ENCODE results near the gene FGD5.
A peak's percentile ranks its signal among the peaks of the same experiment; 100 is the strongest.
"Not testable (repeated sequence)": the region's sequence is repeated elsewhere in the genome, so short reads cannot be mapped to it uniquely, and the experiment has no call there.

Gene FGD5

DNA sequence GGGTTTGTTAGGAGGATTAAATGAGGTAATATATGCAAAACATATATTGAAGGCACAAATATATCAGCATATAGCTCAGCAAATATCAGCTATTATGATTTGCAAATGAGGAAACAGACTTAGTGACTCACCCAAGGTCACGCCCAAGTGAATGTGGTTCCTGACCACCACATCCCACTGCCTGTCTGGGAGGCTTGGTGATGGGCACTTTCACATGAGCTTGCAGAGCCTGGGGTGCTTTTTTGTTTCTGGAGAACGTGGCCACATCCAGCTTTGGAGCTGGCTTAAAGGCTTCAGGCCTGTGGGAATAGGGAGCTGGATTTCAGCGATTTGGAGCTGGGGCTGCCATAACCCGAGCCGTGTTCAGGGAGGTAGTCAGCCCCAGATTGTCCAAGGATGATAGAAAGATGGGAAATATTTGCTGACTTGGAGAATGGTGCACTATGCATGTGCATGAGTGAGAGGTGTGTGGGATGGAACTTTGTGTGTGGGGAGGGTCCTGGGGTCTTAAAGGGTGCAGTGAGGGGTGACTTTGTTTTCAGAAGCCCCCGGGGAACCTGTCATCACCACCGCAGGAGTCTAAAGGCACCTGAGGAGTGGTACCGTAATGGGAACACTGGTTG lies 12.0 kb upstream of the FGD5 start:
- WGBS (ENCODE audit: insufficient coverage, insufficient read length), result no CpG with 5 or more reads among the region's 8 CpGs
- H3K36me3 ChIP-seq (ENCODE audit: control insufficient read depth, insufficient read depth, low read length), result no peaks in the 10 kb centered on the region
- no peaks in the 10 kb centered on the region; the same call in 1 of the 2 replicates for H3K4me1 ChIP-seq (ENCODE audit: control insufficient read depth, insufficient read depth, low read length)
- H3K9me3 ChIP-seq (ENCODE audit: control insufficient read depth, insufficient read depth, low read length), result no peaks in the 10 kb centered on the region
- no peak overlapping the region for H3K4me3 ChIP-seq (ENCODE audit: low read length)
- no peak for DNase-seq (ENCODE audit: low read depth, low spot score)
- H3K27ac ChIP-seq (ENCODE audit: low read length), result no peak overlapping the region
- peaks cover 14% of the 10 kb centered on the region; the same call in 1 of the 2 replicates for H3K27me3 ChIP-seq (ENCODE audit: control insufficient read depth, insufficient read depth, low read length)

DNA sequence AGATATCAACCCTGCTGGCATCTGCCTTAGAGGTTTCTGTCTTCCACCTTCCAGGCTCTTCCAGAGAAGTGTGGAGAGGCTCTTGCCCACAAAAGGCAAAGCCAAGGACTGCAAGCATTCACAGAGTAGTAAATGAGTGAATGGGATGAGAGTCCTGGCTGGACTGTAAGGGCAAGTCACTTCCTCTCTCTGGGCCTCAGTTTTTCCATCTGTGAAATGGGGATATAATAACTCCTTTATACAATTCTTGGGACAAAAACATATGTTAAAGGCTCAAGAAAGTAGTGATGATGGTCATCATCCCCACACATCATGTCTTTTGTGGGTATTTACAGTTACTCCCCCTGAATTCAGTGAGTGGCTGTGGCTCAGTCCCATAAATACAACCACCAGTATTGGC lies 10.7 kb upstream of the FGD5 start:
- H3K9me3 ChIP-seq (ENCODE audit: control insufficient read depth, insufficient read depth, low read length), result no peaks in the 10 kb centered on the region
- H3K4me1 ChIP-seq (ENCODE audit: control insufficient read depth, insufficient read depth, low read length), result no peaks in the 10 kb centered on the region; the same call in 1 of the 2 replicates
- no peak overlapping the region for H3K27ac ChIP-seq (ENCODE audit: low read length)
- DNase-seq (ENCODE audit: low read depth, low spot score), result no peak
- peaks cover 14% of the 10 kb centered on the region; the same call in 1 of the 2 replicates for H3K27me3 ChIP-seq (ENCODE audit: control insufficient read depth, insufficient read depth, low read length)
- no peak overlapping the region for H3K4me3 ChIP-seq (ENCODE audit: low read length)
- H3K36me3 ChIP-seq (ENCODE audit: control insufficient read depth, insufficient read depth, low read length), result no peaks in the 10 kb centered on the region

DNA sequence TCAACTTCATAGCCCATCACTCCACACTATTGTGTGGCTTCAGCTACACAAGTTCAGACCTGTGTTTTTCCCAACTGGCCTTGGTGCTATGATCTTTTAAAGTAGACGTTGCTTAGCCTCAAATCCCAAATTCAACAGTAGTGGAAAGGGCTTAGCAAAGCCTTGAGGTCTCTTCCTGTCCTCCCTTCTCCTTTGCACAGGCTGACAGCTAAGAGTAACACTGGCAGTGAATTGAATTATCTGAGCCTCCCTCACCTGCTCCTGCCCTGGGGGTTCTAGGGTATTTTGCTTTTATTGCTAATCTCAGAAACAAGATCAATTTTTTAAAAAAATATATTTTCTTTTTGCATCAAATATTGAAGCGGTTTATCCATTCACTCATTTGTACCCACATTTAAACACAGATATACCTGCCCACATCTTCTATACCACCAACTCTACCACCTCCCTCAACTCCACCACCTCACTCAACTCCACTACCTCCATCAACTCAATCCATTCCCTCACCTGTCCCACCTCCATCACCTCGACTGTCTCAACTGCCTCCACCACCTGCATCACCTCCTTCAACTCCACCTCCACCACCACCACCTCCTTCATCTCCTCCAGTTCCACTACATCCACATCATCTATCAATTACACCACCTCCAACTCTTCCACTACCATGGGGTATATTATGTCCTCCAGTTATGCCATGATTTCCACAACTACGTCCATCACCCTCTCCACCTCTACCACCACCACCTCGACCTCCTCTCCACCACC lies 10.1 kb upstream of the FGD5 start:
- Histone ChIP-seq H3K4me3 (ENCODE audit: low read length) (no peak overlapping the region), H3K4me1 (ENCODE audit: control insufficient read depth, insufficient read depth, low read length) (no peaks in the 10 kb centered on the region; the same call in 1 of the 2 replicates), H3K9me3 (ENCODE audit: control insufficient read depth, insufficient read depth, low read length) (no peaks in the 10 kb centered on the region), H3K36me3 (ENCODE audit: control insufficient read depth, insufficient read depth, low read length) (no peaks in the 10 kb centered on the region), H3K27me3 (ENCODE audit: control insufficient read depth, insufficient read depth, low read length) (peaks cover 14% of the 10 kb centered on the region; the same call in 1 of the 2 replicates), H3K27ac (ENCODE audit: low read length) (no peak overlapping the region)
- 100% methylated on average over 1 of the region's 5 CpGs for WGBS (ENCODE audit: insufficient coverage, insufficient read length)
- DNase-seq (ENCODE audit: low read depth, low spot score), result no peak

DNA sequence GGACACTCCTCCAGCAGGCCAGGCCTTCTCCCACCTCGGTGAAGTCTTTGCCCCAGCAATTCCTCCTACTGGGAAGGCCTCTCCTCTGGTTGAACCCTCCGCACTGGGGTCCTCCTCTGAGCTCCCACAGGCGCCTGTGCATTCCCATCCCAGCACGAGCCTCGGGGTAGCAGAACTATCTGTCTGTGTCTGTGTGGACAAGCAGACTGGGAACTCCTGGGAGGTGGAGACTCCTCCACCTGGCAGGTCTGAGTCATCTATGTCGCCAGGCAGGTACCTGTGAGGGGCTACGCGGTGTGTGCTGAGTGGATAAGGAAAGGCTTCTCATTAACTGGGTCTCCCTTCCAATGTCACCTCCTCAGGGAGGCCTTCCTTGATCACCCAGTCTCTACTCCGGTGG lies 9.2 kb upstream of the FGD5 start:
- H3K9me3 ChIP-seq (ENCODE audit: control insufficient read depth, insufficient read depth, low read length); H3K36me3 ChIP-seq (ENCODE audit: control insufficient read depth, insufficient read depth, low read length); H3K4me1 ChIP-seq (ENCODE audit: control insufficient read depth, insufficient read depth, low read length); DNase-seq (ENCODE audit: low read depth, low spot score); H3K27ac ChIP-seq (ENCODE audit: low read length): not testable (repeated sequence)
- Histone ChIP-seq H3K27me3 (ENCODE audit: control insufficient read depth, insufficient read depth, low read length) (peaks cover 14% of the 10 kb centered on the region; the same call in 1 of the 2 replicates), H3K4me3 (ENCODE audit: low read length) (peak overlapping the region; percentile 59; the same call in 1 of the 2 replicates)
- WGBS (ENCODE audit: insufficient coverage, insufficient read length), result no CpG with 5 or more reads among the region's 9 CpGs

DNA sequence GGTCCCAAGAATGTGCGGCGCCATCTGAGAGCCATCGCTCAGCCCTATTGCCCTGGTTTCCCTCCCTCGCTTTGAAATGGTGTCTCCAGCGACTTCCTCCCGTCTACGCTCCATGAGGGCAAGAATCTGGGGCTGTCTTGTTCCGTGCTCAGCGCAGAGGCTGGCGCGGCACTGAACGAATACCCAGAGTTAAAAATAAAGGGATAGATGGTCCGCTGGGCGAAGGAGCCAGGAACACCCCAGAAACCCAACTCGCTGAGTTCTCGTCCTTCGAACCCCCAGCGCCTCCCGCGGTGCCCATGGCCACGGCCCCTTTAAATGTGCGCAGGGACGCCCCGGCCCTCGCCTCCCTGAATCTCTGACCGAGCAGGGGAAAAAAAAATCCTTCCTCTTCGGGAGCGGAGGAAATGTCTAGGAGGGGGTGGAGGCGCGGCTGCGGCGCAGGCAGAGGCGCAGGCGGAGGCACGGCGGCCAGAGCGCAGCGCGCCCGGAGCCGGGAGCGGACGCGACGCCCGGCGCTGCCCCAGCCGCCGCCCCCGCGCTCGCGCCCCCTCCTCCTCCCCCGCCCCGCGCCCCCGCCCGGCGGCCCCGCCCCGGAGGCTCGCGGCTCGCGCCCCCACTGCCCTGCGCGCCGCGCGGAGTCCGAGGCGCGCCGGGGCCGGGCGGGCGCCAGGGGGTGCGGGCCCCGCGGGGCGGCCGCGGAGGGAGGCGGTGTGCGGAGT lies 8.5 kb upstream of the FGD5 start:
- no CpG with 5 or more reads among the region's 85 CpGs for WGBS (ENCODE audit: insufficient coverage, insufficient read length)
- H3K9me3 ChIP-seq (ENCODE audit: control insufficient read depth, insufficient read depth, low read length), result no peaks in the 10 kb centered on the region
- no peak for DNase-seq (ENCODE audit: low read depth, low spot score)
- peak overlapping the region; percentile 59 for H3K4me3 ChIP-seq (ENCODE audit: low read length)
- H3K27me3 ChIP-seq (ENCODE audit: control insufficient read depth, insufficient read depth, low read length), result peaks cover 14% of the 10 kb centered on the region; the same call in 1 of the 2 replicates
- H3K27ac ChIP-seq (ENCODE audit: low read length), result no peak overlapping the region
- H3K4me1 ChIP-seq (ENCODE audit: control insufficient read depth, insufficient read depth, low read length), result peaks cover 2% of the 10 kb centered on the region; the same call in 1 of the 2 replicates
- no peaks in the 10 kb centered on the region for H3K36me3 ChIP-seq (ENCODE audit: control insufficient read depth, insufficient read depth, low read length)

DNA sequence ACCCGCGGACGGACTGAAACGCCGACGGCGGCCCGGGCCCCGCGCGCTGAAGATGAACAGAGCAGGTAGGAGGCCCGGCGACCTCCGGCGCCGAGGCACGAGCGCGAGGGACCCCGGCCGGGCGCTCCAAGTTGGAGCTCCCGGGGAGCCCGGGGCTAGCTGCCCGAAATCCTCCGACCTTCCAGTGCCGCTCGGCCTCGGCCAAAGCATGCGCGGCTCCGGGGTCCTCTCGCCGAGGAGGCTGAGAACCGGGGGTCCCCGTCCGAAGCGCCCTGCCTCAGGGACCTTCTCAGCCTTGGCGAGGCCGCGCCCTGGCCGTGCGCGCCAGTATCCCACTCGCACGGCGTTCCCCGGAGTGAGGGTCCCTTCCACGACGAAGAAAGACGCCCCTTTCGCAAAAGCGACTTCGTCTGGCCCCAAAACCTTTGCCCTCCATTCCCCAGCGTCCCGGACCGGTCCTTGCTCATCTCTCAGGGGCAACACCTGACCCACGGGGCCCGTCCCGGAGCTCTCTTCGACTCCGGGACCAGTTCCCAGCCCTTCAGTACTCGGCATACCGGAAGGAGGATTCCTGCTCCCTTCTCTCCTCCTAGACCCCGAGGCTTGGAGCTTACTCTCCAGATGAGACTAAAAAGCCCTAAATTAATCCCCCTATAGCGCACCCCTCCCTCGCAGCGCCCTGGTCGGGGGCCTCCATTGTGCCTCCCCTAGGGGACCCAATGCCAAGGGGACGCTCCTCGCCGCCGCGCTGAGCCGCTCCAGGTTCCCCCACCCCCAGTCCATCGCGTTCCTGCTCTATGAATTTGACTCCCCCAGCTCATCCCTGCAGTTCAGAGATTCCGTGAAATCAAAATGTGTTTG lies 7.7 kb upstream of the FGD5 start:
- Histone ChIP-seq H3K4me3 (ENCODE audit: low read length) (peak overlapping the region; percentile 57), H3K27ac (ENCODE audit: low read length) (no peak overlapping the region), H3K4me1 (ENCODE audit: control insufficient read depth, insufficient read depth, low read length) (peaks cover 2% of the 10 kb centered on the region; the same call in 1 of the 2 replicates), H3K36me3 (ENCODE audit: control insufficient read depth, insufficient read depth, low read length) (no peaks in the 10 kb centered on the region), H3K9me3 (ENCODE audit: control insufficient read depth, insufficient read depth, low read length) (no peaks in the 10 kb centered on the region), H3K27me3 (ENCODE audit: control insufficient read depth, insufficient read depth, low read length) (peaks cover 14% of the 10 kb centered on the region; the same call in 1 of the 2 replicates)
- DNase-seq (ENCODE audit: low read depth, low spot score), result no peak
- no CpG with 5 or more reads among the region's 78 CpGs for WGBS (ENCODE audit: insufficient coverage, insufficient read length)

DNA sequence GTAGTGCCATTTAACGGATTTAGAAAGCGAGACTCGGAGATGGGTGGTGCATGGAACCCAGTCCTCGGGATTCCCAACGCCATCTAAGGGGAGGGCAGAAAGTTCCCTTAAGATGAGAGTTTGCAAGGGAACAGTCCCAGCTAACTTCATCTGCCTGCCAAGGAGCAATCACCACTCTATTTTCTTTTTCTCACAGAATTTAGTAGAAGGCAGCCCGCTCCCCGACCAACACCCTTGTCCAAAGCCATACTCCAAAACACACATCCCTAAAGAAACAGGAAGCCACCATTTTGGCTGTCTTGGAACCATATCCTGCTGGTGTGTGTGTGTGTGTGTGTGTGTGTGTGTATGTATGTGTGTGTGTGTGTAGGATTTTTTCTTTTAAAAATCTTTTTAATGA lies 7.1 kb upstream of the FGD5 start:
- Histone ChIP-seq H3K27me3 (ENCODE audit: control insufficient read depth, insufficient read depth, low read length) (peaks cover 14% of the 10 kb centered on the region; the same call in 1 of the 2 replicates), H3K27ac (ENCODE audit: low read length) (no peak overlapping the region), H3K4me1 (ENCODE audit: control insufficient read depth, insufficient read depth, low read length) (peaks cover 2% of the 10 kb centered on the region; the same call in 1 of the 2 replicates), H3K9me3 (ENCODE audit: control insufficient read depth, insufficient read depth, low read length) (no peaks in the 10 kb centered on the region), H3K36me3 (ENCODE audit: control insufficient read depth, insufficient read depth, low read length) (no peaks in the 10 kb centered on the region), H3K4me3 (ENCODE audit: low read length) (peak overlapping the region; percentile 57; the same call in 1 of the 2 replicates)
- no peak for DNase-seq (ENCODE audit: low read depth, low spot score)
- whole genome bisulfite sequencing (ENCODE audit: insufficient coverage, insufficient read length), result no CpG with 5 or more reads among the region's 7 CpGs

DNA sequence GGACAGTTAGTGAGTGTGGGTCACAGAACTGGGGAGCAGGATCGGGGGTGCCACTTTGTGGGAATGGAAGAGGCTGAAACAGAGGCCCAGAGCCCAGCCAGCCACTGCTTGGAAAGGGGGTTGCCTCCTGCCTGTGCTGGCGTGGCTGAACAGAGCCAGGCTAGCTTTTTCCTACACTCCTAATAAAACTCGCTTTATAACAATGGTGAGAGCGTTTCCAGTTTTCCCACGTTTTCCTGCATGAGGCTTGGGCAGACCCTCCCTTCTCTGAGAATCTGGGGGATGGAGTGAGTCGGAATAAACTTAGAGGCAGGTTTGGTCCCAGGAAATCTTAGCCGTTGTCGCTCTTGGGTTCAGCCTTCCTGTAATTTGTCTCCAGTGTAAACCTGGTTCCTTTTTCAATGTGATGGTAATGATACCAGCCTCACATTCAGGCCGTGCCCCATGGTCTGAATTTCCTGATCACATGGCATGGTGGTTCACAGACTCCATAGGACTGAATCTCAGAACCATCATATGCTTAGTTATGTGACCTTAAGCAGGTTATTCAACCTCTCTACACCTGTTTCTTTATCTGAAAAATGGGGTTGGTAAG lies 6.5 kb upstream of the FGD5 start:
- peaks cover 14% of the 10 kb centered on the region; the same call in 1 of the 2 replicates for H3K27me3 ChIP-seq (ENCODE audit: control insufficient read depth, insufficient read depth, low read length)
- peaks cover 2% of the 10 kb centered on the region; the same call in 1 of the 2 replicates for H3K4me1 ChIP-seq (ENCODE audit: control insufficient read depth, insufficient read depth, low read length)
- no CpG with 5 or more reads among the region's 9 CpGs for WGBS (ENCODE audit: insufficient coverage, insufficient read length)
- H3K9me3 ChIP-seq (ENCODE audit: control insufficient read depth, insufficient read depth, low read length), result no peaks in the 10 kb centered on the region
- H3K36me3 ChIP-seq (ENCODE audit: control insufficient read depth, insufficient read depth, low read length), result no peaks in the 10 kb centered on the region
- no peak overlapping the region for H3K27ac ChIP-seq (ENCODE audit: low read length)
- no peak overlapping the region for H3K4me3 ChIP-seq (ENCODE audit: low read length)
- no peak for DNase-seq (ENCODE audit: low read depth, low spot score)

DNA sequence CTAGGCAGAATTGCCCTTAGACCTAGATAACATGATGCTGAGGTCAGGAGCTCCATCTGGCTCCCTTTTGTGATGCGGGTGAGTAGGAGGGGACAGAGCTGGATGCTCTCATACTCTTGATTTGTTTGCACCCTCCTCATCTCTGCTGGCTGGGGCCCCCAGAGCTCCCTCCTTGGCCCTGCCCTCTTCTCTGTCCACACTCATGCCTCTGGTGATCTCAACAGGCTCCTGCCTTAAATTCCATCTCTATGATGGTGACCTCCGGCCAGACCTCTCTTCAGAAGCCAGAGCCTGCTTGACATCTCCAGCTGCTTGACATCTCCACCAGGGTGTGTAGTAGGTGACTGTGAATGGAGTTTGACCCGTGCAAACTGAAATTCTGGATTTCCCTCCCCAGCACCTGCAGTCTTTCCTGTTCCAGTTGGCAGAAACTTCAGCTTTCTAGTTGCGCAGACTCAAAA lies 4.3 kb upstream of the FGD5 start:
- WGBS (ENCODE audit: insufficient coverage, insufficient read length), result no CpG with 5 or more reads among the region's 4 CpGs
- Histone ChIP-seq H3K27me3 (ENCODE audit: control insufficient read depth, insufficient read depth, low read length) (peaks cover 10% of the 10 kb centered on the region; the same call in 1 of the 2 replicates), H3K4me3 (ENCODE audit: low read length) (no peak overlapping the region), H3K27ac (ENCODE audit: low read length) (no peak overlapping the region), H3K9me3 (ENCODE audit: control insufficient read depth, insufficient read depth, low read length) (no peaks in the 10 kb centered on the region), H3K4me1 (ENCODE audit: control insufficient read depth, insufficient read depth, low read length) (peaks cover 2% of the 10 kb centered on the region; the same call in 1 of the 2 replicates), H3K36me3 (ENCODE audit: control insufficient read depth, insufficient read depth, low read length) (no peaks in the 10 kb centered on the region)
- no peak for DNase-seq (ENCODE audit: low read depth, low spot score)
